Measurements from ENCODE around the gene CORO1C.

- TF ChIP-seq CTCF (IDR thresholded peaks at IDR 0.05) (no peak), EZH2phosphoT487 (IDR thresholded peaks at IDR 0.05) (no peak)
Observed at GRCh38 chr12:108642269-108642870, 88.9 kb downstream of the CORO1C start.
